ENCODE results near the gene FAM222A. TPM values are rescaled to one million over a fixed set of nuclear protein-coding genes. Genes with fewer than 3 reads are reported as not detected.

Gene FAM222A
- total RNA-seq, 1 experiment from 2014 or later: 2.8 TPM

DNA sequence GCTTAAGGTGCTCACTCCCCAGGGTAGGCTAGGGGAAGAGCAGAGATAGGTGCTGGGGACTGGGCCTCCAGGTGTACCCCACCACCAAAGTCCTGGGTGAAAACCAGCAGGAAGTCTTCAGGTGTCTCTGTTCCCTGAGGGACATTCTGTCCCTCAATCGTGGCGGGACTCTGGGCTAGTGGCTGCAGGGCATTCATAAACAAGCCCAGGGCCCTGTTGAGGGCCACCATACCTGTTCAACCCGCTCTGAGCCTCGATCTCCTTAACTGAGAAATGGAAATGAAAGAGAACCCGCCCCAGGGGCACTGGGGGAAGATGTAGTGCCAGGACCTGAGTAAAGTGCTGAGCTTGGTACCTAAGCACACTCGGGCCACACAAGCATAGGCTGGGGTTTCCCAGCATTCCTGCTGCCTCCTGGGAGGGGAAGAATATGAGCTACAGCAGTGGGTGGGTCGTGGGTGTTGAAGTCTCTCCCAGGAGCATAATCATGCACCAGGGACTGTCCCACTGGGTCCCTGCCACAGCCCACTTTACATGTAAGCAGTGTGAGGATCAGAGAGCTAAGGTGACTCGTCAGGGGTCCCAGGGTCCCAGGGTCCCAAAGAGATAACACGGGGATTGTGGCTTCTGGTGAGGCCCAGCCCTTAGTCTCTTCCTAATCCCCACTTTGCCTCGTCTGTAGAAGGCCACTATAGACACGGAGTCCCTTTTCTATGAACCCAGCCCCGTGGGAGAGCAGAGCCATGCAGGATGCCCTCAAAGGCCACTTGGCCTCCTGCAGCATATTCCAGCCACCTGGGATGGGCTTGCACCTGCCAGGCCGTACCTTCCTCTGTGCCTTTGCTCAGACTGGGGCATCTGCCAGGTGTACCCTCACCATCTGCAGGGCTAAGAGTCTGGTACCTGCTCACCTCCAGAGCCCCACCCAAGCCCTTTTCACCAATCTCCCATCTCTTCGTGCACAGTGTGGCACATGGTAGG lies 14.4 kb downstream of the FAM222A start:
- Histone ChIP-seq H3K56ac (ENCODE audit: insufficient read length, low read depth, low read length) (no peak overlapping the region), H4K5ac (ENCODE audit: insufficient read length, low read depth, low read length) (no peak overlapping the region), H4K91ac (ENCODE audit: insufficient read length, low read depth, low read length) (no peak overlapping the region), H3K4ac (ENCODE audit: low read depth, low read length) (no peak overlapping the region), H3K27me3 (ENCODE audit: insufficient read depth, low read length) (no peaks in the 10 kb centered on the region), H2BK5ac (ENCODE audit: insufficient read length, low read length) (no peak overlapping the region), H3K18ac (ENCODE audit: insufficient read length, low read depth, low read length) (no peak overlapping the region), H2AFZ (ENCODE audit: low read length) (no peak overlapping the region), H3K23ac (ENCODE audit: insufficient read length, low read depth, low read length) (no peak overlapping the region), H2BK120ac (ENCODE audit: low read depth, low read length, poor library complexity, severe bottlenecking) (no peak overlapping the region), H3K9me3 (ENCODE audit: control insufficient read depth, low read depth, low read length) (no peaks in the 10 kb centered on the region), H2BK15ac (ENCODE audit: low read depth, low read length) (no peak overlapping the region), H3T11ph (ENCODE audit: low read length) (no peak overlapping the region), H3K4me2 (ENCODE audit: insufficient read depth, insufficient read length, low read length) (no peak overlapping the region), H3K14ac (ENCODE audit: insufficient read depth, low read length) (no peak overlapping the region), H2AK5ac (ENCODE audit: insufficient read length, low read length) (no peak overlapping the region), H3K9ac (ENCODE audit: extremely low read depth, insufficient read length, low read length) (no peak overlapping the region), H2BK20ac (ENCODE audit: low read depth, low read length, poor library complexity, severe bottlenecking) (no peak overlapping the region), H3K23me2 (ENCODE audit: insufficient read length, low read depth, low read length, poor library complexity, severe bottlenecking) (no peaks in the 10 kb centered on the region), H4K8ac (replicated peaks; ENCODE audit: insufficient read length, low read depth, low read length) (no peak overlapping the region), H3K27ac (ENCODE audit: insufficient read length, low read depth, low read length) (no peak overlapping the region), H4K20me1 (ENCODE audit: control insufficient read depth, insufficient read depth, insufficient read length) (no peaks in the 10 kb centered on the region), H3K4me1 (ENCODE audit: insufficient read depth, low read length) (no peaks in the 10 kb centered on the region), H3K79me1 (ENCODE audit: insufficient read depth, low read depth, low read length, poor library complexity, severe bottlenecking) (no peaks in the 10 kb centered on the region), H3K79me2 (ENCODE audit: insufficient read depth, low read length) (no peaks in the 10 kb centered on the region), H2BK12ac (ENCODE audit: insufficient read length, low read depth, low read length) (no peak overlapping the region)
- Mint-ChIP-seq H3K9me3 (no peaks in the 10 kb centered on the region; a peak in 1 of 5 replicates), H3K27ac (no peak overlapping the region; a peak in 1 of 7 replicates), H3K4me1 (peaks cover 2 to 16% of the 10 kb centered on the region in 2 experiments), H3K27me3 (ENCODE audit: low read depth) (peaks cover 1% of the 10 kb centered on the region; the same call in 1 of the 2 replicates), H3K4me3 (no peak overlapping the region), H3K36me3 (ENCODE audit: insufficient read depth in 1 of 3, low read depth in 3 of 3) (no peaks in the 10 kb centered on the region)
- peak; percentile 24 for DNase-seq
- WGBS (ENCODE audit: extremely low coverage, insufficient read length, low lambda C conversion rate): no CpG with 5 or more reads among the region's 14 CpGs
- TF ChIP-seq CTCF (conservative IDR thresholded peaks at IDR 0.05): no peak

Measured in H9 (cell line).